Measurements from ENCODE around the gene MORF4L1.

- TF ChIP-seq, protein P1, sequence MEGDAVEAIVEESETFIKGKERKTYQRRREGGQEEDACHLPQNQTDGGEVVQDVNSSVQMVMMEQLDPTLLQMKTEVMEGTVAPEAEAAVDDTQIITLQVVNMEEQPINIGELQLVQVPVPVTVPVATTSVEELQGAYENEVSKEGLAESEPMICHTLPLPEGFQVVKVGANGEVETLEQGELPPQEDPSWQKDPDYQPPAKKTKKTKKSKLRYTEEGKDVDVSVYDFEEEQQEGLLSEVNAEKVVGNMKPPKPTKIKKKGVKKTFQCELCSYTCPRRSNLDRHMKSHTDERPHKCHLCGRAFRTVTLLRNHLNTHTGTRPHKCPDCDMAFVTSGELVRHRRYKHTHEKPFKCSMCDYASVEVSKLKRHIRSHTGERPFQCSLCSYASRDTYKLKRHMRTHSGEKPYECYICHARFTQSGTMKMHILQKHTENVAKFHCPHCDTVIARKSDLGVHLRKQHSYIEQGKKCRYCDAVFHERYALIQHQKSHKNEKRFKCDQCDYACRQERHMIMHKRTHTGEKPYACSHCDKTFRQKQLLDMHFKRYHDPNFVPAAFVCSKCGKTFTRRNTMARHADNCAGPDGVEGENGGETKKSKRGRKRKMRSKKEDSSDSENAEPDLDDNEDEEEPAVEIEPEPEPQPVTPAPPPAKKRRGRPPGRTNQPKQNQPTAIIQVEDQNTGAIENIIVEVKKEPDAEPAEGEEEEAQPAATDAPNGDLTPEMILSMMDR (IDR thresholded peaks at IDR 0.05) = no peak
- TF ChIP-seq POLR2A (IDR thresholded peaks at IDR 0.05) = no peak
These were observed 25.9 kb downstream of the MORF4L1 start for GRCh38 chr15:78898540-78898939.

All from body of pancreas (tissue), 4 donors.